Endothelial cell of umbilical vein (primary cell): ENCODE data around the gene RWDD2A. TPM values are rescaled to one million over a fixed set of nuclear protein-coding genes. Genes with fewer than 3 reads are reported as not detected.
"Not testable (repeated sequence)": the region's sequence is repeated elsewhere in the genome, so short reads cannot be mapped to it uniquely, and the experiment has no call there.

ENCODE experiments used
- BruUV-seq: library from RNA; stranded (reverse); fragments of 400-500 nt; replicated peaks from 2 replicates; lab custom pipeline; 2021; lab: Mats Ljungman, UMichigan
- CTCF ChIA-PET: fragments of 300-600, 350-600 bp; sonication (Branson Sonifier 250); formaldehyde crosslinking; loops from one replicate; lab custom pipeline; 2021; ENCODE audit warnings: antibody characterized with exemption, inconsistent platforms; lab: Charles Lee
- POLR2A ChIA-PET: fragments of 300-600, 350-600 bp; sonication (Branson Sonifier 250); formaldehyde crosslinking; loops from one replicate; lab custom pipeline; 2021; ENCODE audit warnings: antibody characterized with exemption, inconsistent platforms; lab: Charles Lee
- DNase-seq: peaks from one replicate; pipeline ENCODE4 v3.0.0-alpha.2; 2011; ENCODE audit warnings: low read depth, low spot score
- FAIRE-seq: peaks from 2 replicates; lab custom pipeline; 2011; peaks lifted over from hg19 to GRCh38; lab: Jason Lieb, UNC
- H2AFZ ChIP-seq: 2 replicates; pipeline ENCODE4 v1.6.0; 2012; ENCODE audit warnings: low read depth, low read length, control low read depth, inconsistent platforms
- H3K27ac ChIP-seq: 2 replicates; pipeline ENCODE4 v1.5.1; 2011; ENCODE audit warnings: low read depth, mild to moderate bottlenecking, control low read depth, low read length, moderate library complexity; ENCODE audit not compliant: insufficient read depth
- H3K27me3 ChIP-seq, 2 experiments: 2 replicates each; pipeline versions ENCODE4 v1.6.0 to v1.6.1; 2011; ENCODE audit warnings: low read length in 2 of 2, mixed read lengths in 1 of 2; ENCODE audit not compliant: control insufficient read depth in 2 of 2, insufficient read depth in 2 of 2
- H3K36me3 ChIP-seq, 2 experiments: 2 replicates in 1 of 2; 3 replicates in 1 of 2; pipeline ENCODE4 v1.5.1; 2011; ENCODE audit warnings: low read length in 2 of 2, mild to moderate bottlenecking in 1 of 2, moderate library complexity in 1 of 2; ENCODE audit not compliant: control insufficient read depth in 2 of 2, insufficient read depth in 2 of 2; ENCODE audit errors: extremely low read depth in 1 of 2
- H3K4me1 ChIP-seq: 3 replicates; pipeline ENCODE4 v1.5.1; 2011; ENCODE audit warnings: mild to moderate bottlenecking, low read length; ENCODE audit not compliant: control insufficient read depth, insufficient read depth; ENCODE audit errors: extremely low read depth
- H3K4me2 ChIP-seq: 2 replicates; pipeline ENCODE4 v1.6.1; 2011; ENCODE audit warnings: low read length, control low read depth, mixed read lengths; ENCODE audit not compliant: insufficient read depth
- H3K4me3 ChIP-seq, 3 experiments: fragments of 200-600 bp in 1 of 3; sonication (generic), shearing (Covaris generic) in 1 of 3; replicated peaks in 1 of 3; 2 replicates each; pipeline ENCODE4 v1.5.1; 2011 to 2016; ENCODE audit warnings: control low read depth in 3 of 3, low read length in 3 of 3, mild to moderate bottlenecking in 2 of 3, inconsistent platforms in 1 of 3, low read depth in 1 of 3, moderate library complexity in 1 of 3; ENCODE audit not compliant: insufficient read depth in 1 of 3
- H3K79me2 ChIP-seq: 2 replicates; pipeline ENCODE4 v1.6.0; 2012; ENCODE audit warnings: low read length, inconsistent platforms; ENCODE audit not compliant: control insufficient read depth, insufficient read depth
- H3K9ac ChIP-seq: replicated peaks from 2 replicates; pipeline ENCODE3; 2011; ENCODE audit warnings: low read length, control low read depth; ENCODE audit not compliant: insufficient read depth; ENCODE audit errors: extremely low read depth
- H3K9me1 ChIP-seq: replicated peaks from 3 replicates; pipeline ENCODE4 v1.6.0; 2011; ENCODE audit warnings: mild to moderate bottlenecking, low read length; ENCODE audit not compliant: control insufficient read depth, insufficient read depth; ENCODE audit errors: extremely low read depth
- H3K9me3 ChIP-seq: replicated peaks from 2 replicates; pipeline ENCODE4 v1.5.1; 2012; ENCODE audit warnings: low read length, inconsistent platforms; ENCODE audit not compliant: control insufficient read depth, insufficient read depth
- H4K20me1 ChIP-seq: replicated peaks from 2 replicates; pipeline ENCODE3; 2011; ENCODE audit warnings: mild to moderate bottlenecking, low read length; ENCODE audit not compliant: control insufficient read depth, insufficient read depth; ENCODE audit errors: extremely low read depth
- FOS ChIP-seq: IDR thresholded peaks from 2 replicates; pipeline ENCODE4 v1.6.1; 2011; ENCODE audit warnings: mild to moderate bottlenecking, low read length, moderate library complexity, borderline replicate concordance; ENCODE audit not compliant: insufficient read depth
- GATA2 ChIP-seq: IDR thresholded peaks from 2 replicates; pipeline ENCODE4 v1.7.0; 2011; ENCODE audit warnings: low read depth, mild to moderate bottlenecking, moderate library complexity, mixed read lengths, low read length; ENCODE audit not compliant: insufficient read length, insufficient read depth
- MYC ChIP-seq: IDR thresholded peaks from one replicate; pipeline ENCODE4 v1.6.1; 2011; ENCODE audit warnings: mild to moderate bottlenecking, low read depth, low read length
- POLR2A ChIP-seq: IDR thresholded peaks from 2 replicates; pipeline ENCODE4 v1.6.1; 2012; ENCODE audit warnings: low read depth, mild to moderate bottlenecking, control low read depth, low read length
- POLR2AphosphoS5 ChIP-seq: IDR thresholded peaks from 2 replicates; pipeline ENCODE4 v1.6.1; 2012; ENCODE audit warnings: low read depth, mild to moderate bottlenecking, control low read depth, low read length, moderate library complexity; ENCODE audit not compliant: insufficient read depth
- dilution Hi-C: fragments of 300-500 bp; cut with MboI; formaldehyde crosslinking; loops from one replicate; pipeline ENCODE4 v1.15.0; 2019; ENCODE audit warnings: low sequenced_read_pairs; ENCODE audit not compliant: extremely low pct_ligation_motif_present
- intact Hi-C: fragments of 100-400 bp; cut with micrococcal nuclease; formaldehyde crosslinking; loops from one replicate; pipeline ENCODE4 v1.10.0; 2022
- polyA plus RNA-seq, 4 experiments: library from polyadenylated mRNA; depleted of rRNA in 3 of 4; stranded (reverse) in 3 of 4; unstranded in 1 of 4; fragments of >200 nt; gene quantifications; 2 replicates each; pipeline versions ENCODE4 v1.2.1 to v1.2.3, GENCODE V29; 2011 to 2012; ENCODE audit warnings: missing spikeins in 1 of 4
- total RNA-seq: library from RNA; stranded (reverse); gene quantifications from 2 replicates; pipeline ENCODE4 v1.2.3, GENCODE V29; 2021

The RWDD2A gene
- total and polyA plus RNA-seq, 2 donors (not counting 3 experiments of a cell fraction or from before 2014, with no cell fraction given) = 3.2 to 4.5 TPM

GRCh38 chr6:83191974-83192373 is 1.2 kb upstream of the RWDD2A start:
- intact Hi-C loops = loop anchor here (10.0 kb wide), 2 partner anchors 827 to 947 kb away; partner anchors contain the start of genes IBTK and TPBG
- H2AFZ ChIP-seq, H3K9me1 ChIP-seq, DNase-seq, FAIRE-seq, H3K27me3 ChIP-seq, BruUV-seq, POLR2A ChIA-PET, dilution Hi-C loops, H3K9me3 ChIP-seq, H4K20me1 ChIP-seq, H3K27ac ChIP-seq: not testable (repeated sequence)
- H3K9ac ChIP-seq = peak overlapping the region; percentile 93
- H3K4me1 ChIP-seq = peaks cover 16% of the 10 kb centered on the region
- H3K79me2 ChIP-seq = peaks cover 41% of the 10 kb centered on the region
- CTCF ChIA-PET = interaction anchor here (2.2 to 8.7 kb wide), 3 partner anchors 24 to 126 kb away, joined by 6 to 83 read pairs (median 13); partner anchors contain the start of genes DOP1A and UBE3D
- H3K4me3 ChIP-seq = peak overlapping the region; percentile 52 to 99 (median 94)
- H3K36me3 ChIP-seq = peaks cover 0 to 21% of the 10 kb centered on the region in 2 experiments
- peak overlapping the region; percentile 98 for H3K4me2 ChIP-seq

DNA sequence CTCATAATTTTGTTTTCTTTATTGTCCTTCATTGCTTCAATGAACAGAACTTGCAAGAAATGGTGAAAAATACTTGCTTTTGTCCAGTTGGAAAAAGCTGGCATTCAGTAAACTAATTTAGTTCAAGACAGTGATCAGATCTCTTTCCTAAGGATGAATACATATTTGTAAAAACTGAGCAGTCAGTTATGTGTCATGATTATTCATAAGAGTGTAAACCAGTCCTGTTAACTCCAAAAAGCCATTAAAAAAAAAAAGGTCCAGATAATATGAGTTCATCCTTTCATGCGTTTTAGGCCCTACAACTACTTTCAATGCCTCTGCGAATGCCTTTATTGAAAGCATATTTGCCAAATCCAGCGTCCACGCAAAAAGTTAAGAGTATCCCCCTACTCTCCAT is 701 bp upstream of the RWDD2A start:
- FAIRE-seq = peak; percentile 68
- H3K36me3 ChIP-seq = peaks cover 0 to 21% of the 10 kb centered on the region in 2 experiments
- CTCF ChIA-PET = interaction anchor here (2.2 to 8.7 kb wide), 3 partner anchors 23 to 127 kb away, joined by 6 to 83 read pairs (median 13); partner anchors contain the start of genes DOP1A and UBE3D

More for the DNA sequence above, 701 bp upstream of the RWDD2A start:
- no peak for DNase-seq
- peak overlapping the region; percentile 98 for H3K4me2 ChIP-seq
- H3K27me3 ChIP-seq = no peaks in the 10 kb centered on the region
- intact Hi-C loops = loop anchor here (10.0 kb wide), 2 partner anchors 828 to 948 kb away; partner anchors contain the start of genes IBTK and TPBG
- no TSS peak for BruUV-seq
- H2AFZ ChIP-seq = peak overlapping the region; percentile 69
- peak overlapping the region; percentile 49 for H3K27ac ChIP-seq
- peaks cover 41% of the 10 kb centered on the region for H3K79me2 ChIP-seq
- TF ChIP-seq MYC = no peak
- TF ChIP-seq GATA2 = no peak
- TF ChIP-seq POLR2A = no peak
- no peak for TF ChIP-seq FOS
- no peak for TF ChIP-seq POLR2AphosphoS5
- H3K4me3 ChIP-seq = peak overlapping the region; percentile 52 to 99 (median 94)
- H3K9ac ChIP-seq = peak overlapping the region; percentile 93
- dilution Hi-C loops = no loop called here
- H3K4me1 ChIP-seq = peaks cover 17% of the 10 kb centered on the region
- POLR2A ChIA-PET = no interaction called here
- H3K9me1 ChIP-seq = no peaks in the 10 kb centered on the region
- peaks cover 2% of the 10 kb centered on the region for H4K20me1 ChIP-seq
- no peaks in the 10 kb centered on the region for H3K9me3 ChIP-seq
